Ramos (cell line): ENCODE measurements around the gene RAX2.
"Not testable (repeated sequence)": the region's sequence is repeated elsewhere in the genome, so short reads cannot be mapped to it uniquely, and the experiment has no call there.

Experiments used
- in situ Hi-C: fragments of 300-500 bp; cut with MboI; formaldehyde crosslinking; loops from one replicate; pipeline ENCODE4 v1.14.3; 2022; ENCODE audit warnings: low sequenced_read_pairs; ENCODE audit not compliant: unreplicated experiment

The RAX2 gene

DNA sequence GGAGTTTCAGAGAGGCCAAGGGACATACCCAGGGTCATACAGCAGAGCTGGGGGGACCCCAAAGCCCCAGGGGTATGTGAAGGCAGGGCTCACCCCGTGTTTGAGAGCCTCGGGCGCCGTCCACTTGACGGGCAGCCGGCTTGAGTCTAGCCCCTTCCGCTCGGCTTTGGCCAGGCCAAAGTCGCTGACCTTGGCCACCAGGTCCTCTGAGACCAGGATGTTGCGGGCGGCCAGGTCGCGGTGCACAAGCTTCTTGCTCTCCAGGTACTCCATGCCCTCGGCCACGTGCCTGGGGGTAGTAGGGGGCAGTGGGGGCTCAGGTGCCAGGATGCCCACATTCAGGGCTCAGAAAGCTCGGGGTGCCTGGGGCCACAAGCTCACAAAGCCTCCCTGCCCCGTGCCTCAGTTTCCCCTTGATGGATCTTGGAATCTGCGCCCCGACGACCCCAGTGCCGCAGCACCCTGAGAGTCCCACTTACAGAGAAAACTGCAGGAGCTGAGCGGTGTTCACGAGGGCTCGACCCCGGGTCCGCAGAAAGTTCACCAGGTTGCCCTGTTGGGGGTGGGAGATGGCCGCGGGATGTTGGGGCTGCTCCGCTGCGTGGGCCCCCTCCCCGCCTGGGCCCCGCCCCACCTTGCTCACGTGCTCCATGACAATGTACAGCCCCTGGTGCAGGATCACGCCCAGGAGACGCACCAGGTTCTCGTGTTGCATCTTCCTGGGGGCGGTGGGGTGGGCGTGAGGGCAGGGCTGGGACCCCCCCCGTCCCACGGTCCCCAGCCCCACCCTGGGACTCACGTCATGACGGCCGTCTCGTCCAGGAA lies 7.1 kb upstream of the RAX2 start:
- in situ Hi-C loops = no loop called here

GRCh38 chr19:3778104-3778867 lies 6.3 kb upstream of the RAX2 start:
- in situ Hi-C loops = no loop called here

DNA sequence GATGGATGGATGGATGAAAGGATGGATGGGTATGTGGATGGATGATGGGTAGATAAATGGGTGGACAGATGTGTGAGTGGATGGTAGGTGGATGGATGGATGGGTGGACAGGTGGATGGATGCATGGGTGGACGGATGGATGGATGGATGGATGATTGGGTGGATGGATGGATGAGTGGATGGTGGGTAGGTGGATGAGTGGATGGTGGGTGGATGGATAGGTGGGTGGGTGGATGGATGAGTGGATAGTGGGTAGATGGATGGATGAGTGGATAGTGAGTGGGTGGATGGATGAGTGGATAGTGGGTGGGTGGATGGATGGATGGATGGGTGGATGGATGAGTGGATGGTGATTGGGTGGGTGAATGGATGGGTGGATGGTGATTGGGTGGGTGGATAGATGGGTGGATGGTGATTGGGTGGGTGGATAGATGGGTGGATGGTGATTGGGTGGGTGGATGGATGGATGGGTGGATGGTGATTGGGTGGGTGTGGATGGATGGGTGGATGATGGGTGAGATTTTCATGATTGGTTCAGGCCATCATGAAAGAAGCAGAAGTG lies 4.5 kb upstream of the RAX2 start:
- in situ Hi-C loops = no loop called here

DNA sequence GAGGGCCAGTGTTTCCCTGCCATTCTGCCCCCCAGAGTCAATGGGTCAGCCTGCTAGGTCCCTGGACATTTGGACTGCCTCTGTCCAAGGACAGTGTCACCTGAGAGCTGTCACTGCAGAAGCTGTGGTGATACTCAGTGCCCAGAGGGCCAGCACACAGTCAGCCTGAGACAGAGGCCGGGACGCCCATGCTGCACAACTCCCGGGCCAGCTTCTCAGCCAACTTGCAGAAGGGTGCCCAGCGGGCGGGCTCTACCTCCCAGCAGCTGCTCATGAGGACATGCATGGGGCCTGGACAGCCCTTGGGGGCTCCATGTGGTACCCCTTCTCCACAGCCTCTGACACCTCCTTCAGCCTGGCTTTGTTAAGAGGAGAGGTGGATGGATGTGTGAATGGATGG lies 3.8 kb upstream of the RAX2 start:
- in situ Hi-C loops = no loop called here

DNA sequence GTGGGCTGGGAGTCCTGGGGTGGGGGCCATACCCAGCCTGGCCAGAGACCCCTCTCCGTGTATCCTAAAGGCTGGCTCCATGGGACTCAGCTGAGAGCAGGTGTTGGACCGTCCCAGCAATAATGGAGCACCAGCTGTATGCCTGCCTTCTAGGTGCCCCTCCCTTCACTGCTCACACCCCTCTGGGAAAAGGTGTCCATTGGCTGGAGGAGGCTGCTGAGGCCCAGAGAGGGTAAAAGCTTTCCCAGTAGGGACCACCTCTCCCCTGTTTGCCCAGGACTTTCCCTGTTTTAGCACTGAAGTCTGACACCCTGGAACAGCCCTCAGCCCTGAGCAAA lies 3.3 kb upstream of the RAX2 start:
- in situ Hi-C loops = no loop called here

DNA sequence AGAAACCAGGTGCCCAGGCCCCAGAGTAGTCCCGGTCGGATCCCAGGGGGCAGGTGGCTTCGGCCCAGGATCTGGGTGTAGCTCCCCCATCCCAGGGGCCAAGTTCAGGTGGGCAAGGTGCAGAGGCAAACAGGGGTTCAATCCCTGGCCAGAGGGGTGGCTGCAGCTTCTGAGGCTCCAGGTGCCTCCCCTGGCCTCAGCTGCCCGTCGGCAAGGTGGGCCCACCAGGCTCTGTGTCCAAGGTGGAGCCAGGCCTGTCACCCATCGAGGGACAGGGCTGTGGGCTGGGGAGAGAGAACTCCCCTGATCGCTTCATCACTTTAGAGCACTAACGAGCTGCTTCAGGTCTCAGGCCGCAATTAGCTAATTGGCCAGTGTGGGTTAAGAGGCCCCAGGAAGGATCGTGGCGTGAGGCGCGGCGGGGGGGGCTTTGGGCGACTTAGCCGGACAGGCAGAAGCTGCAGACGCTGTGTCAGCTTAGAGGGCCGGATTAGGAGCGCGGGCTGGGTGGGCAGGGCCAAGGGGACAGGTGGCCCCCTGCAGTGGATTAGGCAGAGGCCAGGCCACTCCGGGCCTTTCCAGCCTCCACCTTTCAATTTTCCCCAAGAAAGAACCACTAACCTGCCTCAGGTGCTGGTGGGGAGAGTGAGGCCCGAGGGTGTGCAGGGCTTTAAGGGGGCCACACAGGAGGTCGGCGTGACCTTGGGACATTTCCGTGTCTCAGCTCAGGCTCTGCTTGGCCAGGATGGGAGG lies 2.8 kb upstream of the RAX2 start:
- in situ Hi-C loops = no loop called here

DNA sequence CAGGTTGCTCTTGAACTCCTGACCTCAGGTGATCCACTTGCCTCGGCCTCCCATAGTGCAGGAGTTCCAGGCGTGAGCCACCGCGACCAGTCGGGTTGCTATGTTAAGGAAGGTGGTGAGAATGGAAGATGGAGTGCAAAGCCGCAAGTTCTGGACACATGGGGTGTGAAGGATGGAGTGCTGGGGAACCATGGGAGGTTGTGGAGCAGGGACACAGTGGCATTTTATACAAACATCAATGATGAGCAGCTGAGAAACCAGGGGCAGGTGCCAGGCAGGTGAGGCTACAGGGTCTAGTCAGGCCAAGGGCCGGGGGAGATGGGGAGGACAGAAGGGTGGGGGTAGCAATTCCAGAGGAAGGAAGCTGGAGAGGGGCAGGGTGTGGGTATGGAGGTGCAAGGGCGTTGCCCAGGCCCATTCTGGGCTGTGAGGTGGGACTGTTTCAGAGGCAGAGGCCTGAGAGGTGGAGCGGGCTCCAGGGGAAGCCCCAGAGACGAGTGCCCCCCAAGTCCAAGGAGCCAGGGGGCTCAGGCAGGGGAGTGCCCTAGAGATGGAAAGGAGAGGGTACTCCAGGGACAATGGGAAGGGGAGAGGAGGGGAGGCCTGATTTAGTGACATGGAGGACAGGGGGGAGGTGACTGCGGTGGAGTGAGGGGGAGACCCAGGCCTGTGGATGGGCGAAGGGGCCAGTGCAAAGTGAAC lies 1.9 kb upstream of the RAX2 start:
- in situ Hi-C loops = no loop called here

- in situ Hi-C loops = no loop called here
Observed at GRCh38 chr19:3771000-3771905, 775 bp downstream of the RAX2 start.

DNA sequence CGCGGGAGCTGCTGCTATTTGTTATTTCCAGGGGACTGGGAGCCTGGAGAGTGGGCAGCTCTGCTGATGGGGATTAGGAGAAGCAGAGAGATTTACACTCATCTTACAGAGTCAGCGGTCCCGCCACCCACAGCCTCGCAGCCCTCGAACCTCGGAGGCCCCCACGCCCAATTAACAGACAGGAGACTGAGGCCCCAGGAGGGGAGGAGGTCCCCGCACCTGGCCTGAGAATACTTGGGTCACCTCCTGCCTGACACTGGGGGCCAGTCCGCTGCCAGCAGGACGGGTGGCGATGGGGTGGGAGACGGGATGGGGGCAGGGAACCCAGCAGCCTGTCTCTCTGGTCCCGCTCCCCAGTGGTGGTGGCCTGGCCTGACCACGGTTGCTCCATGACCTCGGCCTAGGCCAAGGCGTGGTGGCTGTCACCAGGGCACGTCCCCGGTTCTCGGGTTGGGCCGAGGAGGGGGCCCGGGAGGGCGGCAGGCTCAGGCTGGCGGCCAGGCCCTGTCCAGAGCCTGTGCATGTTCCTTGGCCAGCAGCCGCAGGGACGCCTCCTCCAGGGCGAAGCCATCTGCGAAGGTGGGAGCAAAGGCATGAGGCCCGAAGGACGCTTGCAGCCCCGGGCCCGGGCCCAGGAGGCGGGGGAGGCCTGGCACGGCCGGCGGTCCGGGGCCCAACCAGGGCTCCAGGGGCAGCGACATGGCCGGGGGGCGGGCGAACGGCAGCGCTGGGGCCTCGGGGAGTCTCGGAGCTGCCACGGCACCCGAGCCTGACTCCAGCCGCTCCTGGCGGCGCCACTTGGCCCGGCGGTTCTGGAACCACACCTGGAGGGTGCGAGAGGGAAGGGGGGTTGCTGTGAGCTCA lies 1.7 kb downstream of the RAX2 start:
- in situ Hi-C loops = no loop called here

GRCh38 chr19:3769494-3769893 lies 2.5 kb downstream of the RAX2 start:
- in situ Hi-C loops = no loop called here

GRCh38 chr19:3768748-3769099 lies 3.3 kb downstream of the RAX2 start:
- in situ Hi-C loops = no loop called here

DNA sequence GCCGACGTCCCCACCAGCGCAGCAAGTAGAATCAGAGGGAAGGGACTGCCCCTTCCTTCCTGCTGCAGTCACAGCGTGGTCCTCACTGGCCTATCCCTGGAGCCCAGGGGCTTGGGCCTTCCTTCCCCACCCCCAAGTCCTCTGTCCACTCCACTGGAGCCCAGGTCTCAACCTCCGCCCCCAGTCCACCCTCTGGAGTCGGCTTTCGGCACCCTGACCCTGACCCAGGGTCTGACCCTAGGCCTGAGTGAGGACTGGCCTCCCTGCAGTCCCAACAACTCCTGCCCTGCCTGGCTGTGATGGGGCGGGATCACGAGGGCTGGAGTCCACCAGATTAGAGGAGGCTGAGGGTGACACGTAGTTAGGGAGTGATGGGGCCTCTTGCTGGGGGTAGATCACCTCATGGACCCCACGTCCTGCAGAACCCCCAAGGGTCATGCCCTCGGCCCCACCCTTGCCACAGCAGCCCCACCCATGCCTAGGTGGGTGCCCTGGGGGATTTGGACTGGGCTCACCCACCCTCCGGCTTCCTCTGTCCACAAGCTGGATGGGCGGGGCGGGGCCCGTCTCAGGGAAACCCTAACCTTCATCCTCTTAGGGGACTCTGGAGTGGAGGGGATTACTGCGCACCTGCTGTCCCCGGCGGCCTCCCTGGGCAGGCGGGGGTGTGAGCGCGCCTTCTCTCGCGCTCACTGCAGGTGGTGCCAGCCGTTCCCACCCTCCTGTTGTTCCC lies 3.8 kb downstream of the RAX2 start:
- in situ Hi-C loops = no loop called here

GRCh38 chr19:3767050-3767449 lies 5.0 kb downstream of the RAX2 start:
- in situ Hi-C loops = no loop called here

- in situ Hi-C loops = no loop called here
Observed at GRCh38 chr19:3766520-3766919, 5.5 kb downstream of the RAX2 start.

DNA sequence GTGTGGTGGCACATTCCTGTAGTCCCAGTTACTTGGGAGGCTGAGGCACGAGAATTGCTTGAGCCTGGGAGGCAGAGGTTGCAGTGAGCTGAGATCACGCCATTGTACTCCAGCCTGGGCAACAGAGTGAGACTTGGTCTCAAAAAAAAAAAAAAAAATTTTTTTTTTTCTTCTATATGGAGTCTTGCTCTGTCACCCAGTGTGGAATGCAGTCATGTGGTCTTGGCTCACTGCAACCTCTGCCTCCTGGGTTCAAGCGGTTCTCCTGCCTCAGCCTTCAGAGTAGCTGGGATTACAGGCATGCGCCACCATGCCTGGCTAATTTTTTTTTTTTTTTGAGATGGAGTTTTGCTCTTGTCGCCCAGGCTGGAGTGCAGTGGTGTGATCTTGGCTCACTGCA lies 6.3 kb downstream of the RAX2 start:
- in situ Hi-C loops = not testable (repeated sequence)

GRCh38 chr19:3765121-3765520 lies 6.9 kb downstream of the RAX2 start:
- in situ Hi-C loops = no loop called here

- in situ Hi-C loops = no loop called here
Observed at GRCh38 chr19:3762501-3763459, 9.2 kb downstream of the RAX2 start, which contains the start of gene MRPL54. MRPL54 (plus strand) TSS chr19:3762682; CDS start chr19:3762701, 19 bp downstream.
